ENCODE data around the gene COG5.

The COG5 gene

DNA sequence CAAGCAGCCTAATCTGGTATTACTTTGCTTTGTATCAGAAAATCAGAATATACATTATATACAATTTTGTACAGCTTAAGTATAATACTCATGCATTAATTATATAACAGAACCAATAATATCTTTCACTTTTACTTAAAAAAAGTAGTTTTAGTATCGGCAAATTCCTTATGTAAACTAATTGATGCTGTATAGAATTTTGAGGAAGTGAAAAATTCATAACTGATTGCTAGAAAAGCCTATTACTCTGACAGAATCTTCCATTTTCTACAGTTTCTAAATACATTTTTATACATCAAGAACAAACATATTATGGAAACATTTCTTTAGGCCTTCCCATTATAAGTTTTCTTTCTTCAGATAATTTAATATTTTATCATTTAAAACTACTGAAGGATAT is 217.8 kb downstream of the COG5 start:
- TF ChIP-seq, protein P1, sequence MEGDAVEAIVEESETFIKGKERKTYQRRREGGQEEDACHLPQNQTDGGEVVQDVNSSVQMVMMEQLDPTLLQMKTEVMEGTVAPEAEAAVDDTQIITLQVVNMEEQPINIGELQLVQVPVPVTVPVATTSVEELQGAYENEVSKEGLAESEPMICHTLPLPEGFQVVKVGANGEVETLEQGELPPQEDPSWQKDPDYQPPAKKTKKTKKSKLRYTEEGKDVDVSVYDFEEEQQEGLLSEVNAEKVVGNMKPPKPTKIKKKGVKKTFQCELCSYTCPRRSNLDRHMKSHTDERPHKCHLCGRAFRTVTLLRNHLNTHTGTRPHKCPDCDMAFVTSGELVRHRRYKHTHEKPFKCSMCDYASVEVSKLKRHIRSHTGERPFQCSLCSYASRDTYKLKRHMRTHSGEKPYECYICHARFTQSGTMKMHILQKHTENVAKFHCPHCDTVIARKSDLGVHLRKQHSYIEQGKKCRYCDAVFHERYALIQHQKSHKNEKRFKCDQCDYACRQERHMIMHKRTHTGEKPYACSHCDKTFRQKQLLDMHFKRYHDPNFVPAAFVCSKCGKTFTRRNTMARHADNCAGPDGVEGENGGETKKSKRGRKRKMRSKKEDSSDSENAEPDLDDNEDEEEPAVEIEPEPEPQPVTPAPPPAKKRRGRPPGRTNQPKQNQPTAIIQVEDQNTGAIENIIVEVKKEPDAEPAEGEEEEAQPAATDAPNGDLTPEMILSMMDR (IDR thresholded peaks at IDR 0.05) = no peak

DNA sequence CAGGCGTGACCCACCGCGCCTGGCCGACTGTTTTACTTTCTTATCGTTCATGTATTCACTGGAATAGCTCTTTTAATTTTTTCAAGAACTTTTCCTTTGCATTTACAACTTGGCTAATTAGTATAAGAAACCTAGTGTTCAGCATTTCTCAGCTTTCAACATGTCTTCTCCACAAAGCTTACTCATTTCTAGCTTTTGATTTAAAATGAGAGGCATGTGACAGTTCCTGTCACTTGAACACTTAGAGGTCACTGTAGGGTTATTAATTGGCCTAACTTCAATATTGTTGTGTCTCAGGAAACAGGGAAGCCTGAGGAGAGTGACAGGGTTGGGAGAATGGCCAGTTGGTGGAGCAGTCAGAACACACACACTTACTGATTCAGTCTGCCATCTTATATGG is 218.9 kb downstream of the COG5 start:
- TF ChIP-seq, protein P1 (IDR thresholded peaks at IDR 0.05) = no peak

DNA sequence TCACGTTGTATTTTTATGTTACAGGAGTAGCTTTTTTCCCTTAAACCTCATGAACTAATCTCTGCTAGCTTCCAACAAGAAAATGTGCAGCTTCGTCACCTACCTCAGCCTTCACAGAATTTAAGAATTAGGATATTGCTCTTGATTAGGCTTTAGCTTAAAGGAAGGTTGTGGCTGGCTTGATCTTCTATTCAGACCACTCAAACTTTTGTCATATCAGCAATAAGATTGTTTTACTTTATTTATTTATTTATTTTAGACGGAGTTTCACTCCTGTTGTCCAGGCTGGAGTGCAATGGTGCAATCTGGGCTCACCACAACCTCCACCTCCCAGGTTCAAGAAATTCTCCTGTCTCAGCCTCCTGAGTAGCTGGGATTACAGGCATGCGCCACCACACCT is 219.4 kb downstream of the COG5 start:
- TF ChIP-seq, protein P1 (IDR thresholded peaks at IDR 0.05) = no peak

DNA sequence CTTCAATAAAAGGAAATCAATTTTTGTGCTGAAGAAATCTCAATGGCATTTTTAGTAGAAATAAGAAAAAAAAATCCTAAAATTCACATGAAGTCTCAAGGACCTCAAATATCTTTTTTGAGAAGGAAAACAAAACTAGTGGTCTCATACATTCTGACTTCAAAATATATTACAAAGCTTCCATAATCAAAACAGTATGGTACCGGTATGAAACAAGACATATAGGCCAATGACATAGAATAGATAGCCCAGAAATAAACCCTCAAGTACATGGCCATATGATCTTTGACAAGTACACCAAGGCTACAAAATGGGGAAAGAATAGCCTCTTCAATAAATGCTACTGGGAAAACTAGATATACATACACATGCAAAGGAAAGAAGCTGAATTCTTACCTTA is 225.6 kb downstream of the COG5 start:
- TF ChIP-seq, protein P1 (IDR thresholded peaks at IDR 0.05) = no peak

DNA sequence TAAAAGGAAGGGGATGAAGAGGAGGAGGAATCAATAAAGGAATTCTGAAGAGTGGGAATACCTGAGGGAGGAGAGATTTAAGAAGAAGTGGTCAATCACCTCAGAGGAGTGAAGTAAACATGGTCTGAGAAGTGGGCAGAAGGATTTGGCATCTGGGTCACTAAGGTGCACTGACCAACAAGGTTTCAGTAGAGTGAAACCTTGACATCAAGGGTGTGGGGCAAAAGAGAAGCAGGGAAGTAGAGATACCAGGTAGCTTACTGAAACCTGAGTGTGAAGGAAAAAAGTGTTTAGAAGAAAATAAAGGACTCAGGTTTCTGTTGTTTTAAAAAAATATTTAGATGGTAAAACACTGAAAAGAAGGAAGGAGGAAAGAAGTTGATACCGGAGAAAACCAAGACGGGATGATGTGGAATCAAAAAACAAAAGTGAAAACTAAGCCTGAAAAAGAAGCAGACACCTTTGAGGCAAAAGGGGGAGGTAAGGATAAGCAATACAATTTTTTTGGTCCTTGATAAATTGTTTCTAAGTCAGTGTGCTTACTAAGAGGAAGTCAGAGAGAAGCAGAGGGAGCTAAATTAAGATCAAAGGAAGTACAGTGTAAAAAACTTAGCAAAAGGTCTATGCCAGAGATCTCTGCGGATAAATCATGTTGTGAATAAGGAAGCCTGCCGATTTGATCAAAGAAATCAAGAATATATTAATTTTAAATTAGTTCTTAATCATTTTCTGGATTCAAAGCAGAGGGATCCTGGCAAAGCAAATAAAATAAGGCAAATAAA is 231.0 kb downstream of the COG5 start:
- TF ChIP-seq, protein P1 (IDR thresholded peaks at IDR 0.05) = no peak

DNA sequence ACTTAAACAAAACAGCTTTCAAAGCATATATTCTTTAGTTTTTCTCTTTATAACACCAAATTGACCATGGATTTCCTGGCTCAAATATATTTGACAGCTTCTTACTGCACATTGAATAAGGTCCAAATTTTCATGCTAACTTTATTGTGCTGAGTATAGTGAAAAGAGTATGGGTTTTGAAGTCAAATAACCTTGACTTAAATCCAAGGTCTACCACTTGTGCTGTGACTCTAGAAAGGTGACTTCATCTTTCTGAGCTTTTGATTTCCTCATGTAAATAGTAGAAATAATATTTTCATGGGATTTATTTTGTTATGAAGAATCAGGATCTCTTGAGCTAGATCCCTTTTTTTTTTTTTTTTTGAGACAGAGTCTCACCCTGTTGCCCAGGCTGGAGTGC is 233.2 kb downstream of the COG5 start:
- TF ChIP-seq, protein P1 (IDR thresholded peaks at IDR 0.05) = no peak

DNA sequence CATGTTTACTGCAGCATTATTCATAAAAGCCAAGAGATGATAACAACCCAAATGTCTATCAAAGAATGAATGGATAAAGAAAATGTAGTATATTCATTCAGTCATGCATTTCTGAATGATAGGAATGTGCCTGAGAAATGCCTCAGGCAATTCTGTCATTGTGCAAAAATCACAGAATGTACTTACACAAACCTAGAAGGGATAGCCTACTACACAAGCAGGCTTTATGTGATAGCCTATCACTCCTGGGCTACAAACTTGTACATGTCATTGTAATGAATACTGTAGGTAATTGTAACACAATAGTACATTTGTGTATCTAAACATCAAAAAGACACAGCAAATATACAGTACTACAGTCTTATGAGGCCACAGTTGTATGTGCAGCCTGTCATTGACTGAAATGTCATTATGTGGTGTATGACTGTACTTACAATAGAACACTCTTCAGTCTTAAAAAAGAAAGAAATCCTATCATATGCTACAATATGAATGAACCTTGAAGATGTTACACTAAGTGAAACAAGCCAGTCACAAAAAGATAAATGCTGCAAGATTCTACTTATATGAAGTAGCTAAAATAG is 235.6 kb downstream of the COG5 start:
- TF ChIP-seq, protein P1 (IDR thresholded peaks at IDR 0.05) = no peak
